Germinal center (tissue), 1 donor: Measurements from ENCODE around the gene SYPL2.
A peak's percentile ranks its signal among the peaks of the same experiment; 100 is the strongest.
"Not testable (repeated sequence)": the region's sequence is repeated elsewhere in the genome, so short reads cannot be mapped to it uniquely, and the experiment has no call there.

Experiments used
- DNase-seq: peaks from one replicate; pipeline ENCODE4 v3.0.0; 2012; ENCODE audit warnings: mixed read lengths, low spot score

SYPL2 gene

GRCh38 chr1:109472779-109473178 lies 6.4 kb downstream of the SYPL2 start:
- no peak for DNase-seq

- not testable (repeated sequence) for DNase-seq
Measured at GRCh38 chr1:109473284-109474057, 7.1 kb downstream of the SYPL2 start.

DNA sequence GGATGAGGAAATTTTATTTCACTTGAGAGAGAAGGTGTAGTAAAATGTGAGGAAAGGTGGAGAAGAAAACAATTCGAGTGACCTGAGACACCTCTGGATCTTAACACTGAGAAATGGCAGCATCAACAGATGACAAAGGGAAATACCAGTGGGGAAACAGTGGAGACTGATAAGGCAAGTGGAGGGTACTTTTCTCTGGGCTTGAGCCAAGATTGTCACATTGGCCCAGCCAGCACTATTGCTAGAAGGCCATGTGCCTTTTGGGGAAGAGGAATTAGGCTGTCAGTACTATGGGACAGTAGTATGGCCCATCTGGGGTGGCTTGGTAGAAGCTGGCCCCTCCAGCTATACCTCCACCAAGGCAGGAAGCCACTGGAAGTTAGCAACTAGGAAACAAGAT lies 8.4 kb downstream of the SYPL2 start:
- DNase-seq = no peak

DNA sequence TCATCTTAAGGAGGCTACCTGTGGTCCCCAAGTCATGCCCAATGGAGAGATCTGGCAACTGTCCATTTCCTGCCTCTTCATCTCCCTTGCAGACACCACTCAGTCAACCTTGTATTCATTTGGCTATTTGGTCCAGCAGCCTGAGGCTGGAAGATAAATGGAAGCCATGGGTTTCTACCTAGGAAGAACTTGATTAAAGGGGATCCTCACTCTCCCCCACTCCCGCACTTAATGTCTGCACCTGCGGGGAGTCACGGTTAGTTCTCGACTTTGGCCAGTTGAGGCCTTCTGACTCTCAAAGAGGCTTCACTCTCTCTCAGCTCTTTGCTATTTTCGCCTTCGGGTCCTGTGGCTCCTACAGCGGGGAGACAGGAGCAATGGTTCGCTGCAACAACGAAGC lies 8.9 kb downstream of the SYPL2 start:
- no peak for DNase-seq

GRCh38 chr1:109476825-109477224 lies 10.5 kb downstream of the SYPL2 start:
- no peak for DNase-seq

DNA sequence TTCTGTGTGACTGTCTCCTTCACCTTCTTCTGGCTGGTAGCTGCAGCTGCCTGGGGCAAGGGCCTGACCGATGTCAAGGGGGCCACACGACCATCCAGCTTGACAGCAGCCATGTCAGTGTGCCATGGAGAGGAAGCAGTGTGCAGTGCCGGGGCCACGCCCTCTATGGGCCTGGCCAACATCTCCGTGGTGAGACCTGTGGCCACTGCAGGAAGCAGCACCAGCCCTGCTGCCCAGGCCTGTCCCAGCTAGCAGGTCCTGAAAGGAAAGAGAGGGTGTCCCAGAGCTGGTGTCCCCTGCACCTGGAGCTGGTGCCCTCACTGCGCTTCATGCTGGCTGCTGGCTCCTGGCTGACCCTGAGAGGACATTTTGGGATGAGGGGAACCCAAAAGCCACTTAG lies 11.5 kb downstream of the SYPL2 start:
- DNase-seq = no peak

GRCh38 chr1:109478806-109479205 lies 12.5 kb downstream of the SYPL2 start:
- DNase-seq = no peak

GRCh38 chr1:109479311-109479710 lies 13.0 kb downstream of the SYPL2 start:
- no peak for DNase-seq

DNA sequence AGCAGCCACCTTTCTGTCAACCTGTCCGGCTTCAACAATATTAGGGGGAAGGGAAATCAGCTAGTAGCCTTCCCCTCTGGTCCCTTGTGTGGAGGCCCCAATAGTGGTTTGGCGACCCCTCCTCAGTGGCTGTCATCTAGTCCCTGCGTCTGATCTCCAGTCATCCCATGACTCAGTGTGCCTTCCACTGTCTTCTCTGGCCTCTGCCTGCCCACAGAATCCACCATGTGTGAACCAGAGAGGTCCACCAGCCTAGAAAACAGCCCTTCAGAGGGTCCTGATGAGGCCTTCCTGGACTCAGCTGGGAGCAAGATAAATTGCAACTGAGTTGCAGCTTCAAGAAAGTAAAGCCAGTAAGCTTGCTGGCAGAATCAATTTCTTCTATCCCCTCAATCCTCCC lies 13.6 kb downstream of the SYPL2 start:
- DNase-seq = no peak

- DNase-seq = no peak
Measured at GRCh38 chr1:109481646-109482045, 15.3 kb downstream of the SYPL2 start.

GRCh38 chr1:109482242-109482641 lies 15.9 kb downstream of the SYPL2 start:
- no peak for DNase-seq

GRCh38 chr1:109482791-109483671 lies 16.7 kb downstream of the SYPL2 start:
- DNase-seq = peak; percentile 62

- peak; percentile 100 for DNase-seq
Measured at GRCh38 chr1:109483672-109484518, 17.5 kb downstream of the SYPL2 start, which contains the start of gene ATXN7L2. Gene ATXN7L2, plus strand, starts transcription at chr1:109483905. Its CDS starts 49 bp downstream, at chr1:109483954.

- DNase-seq = no peak
Measured at GRCh38 chr1:109484519-109484975, 18.2 kb downstream of the SYPL2 start.

DNA sequence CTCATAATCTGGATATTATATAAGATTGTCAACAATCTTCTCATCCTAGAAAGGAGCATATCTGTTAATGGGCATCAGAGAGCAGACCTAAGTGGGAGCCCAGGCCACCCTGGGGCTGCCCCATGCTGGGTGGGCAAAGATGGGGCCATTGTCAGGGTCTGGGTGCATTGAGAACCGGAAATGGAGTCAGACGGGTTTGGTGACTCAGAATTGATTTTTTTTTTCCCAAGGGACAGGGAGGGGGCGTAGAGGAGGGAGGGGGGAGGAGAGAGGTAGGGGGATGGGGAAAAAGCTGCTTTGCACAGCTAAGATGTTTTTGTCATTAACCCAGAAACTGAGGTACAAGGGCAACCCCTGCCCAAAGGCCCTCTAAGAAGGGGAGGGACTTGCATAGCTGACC lies 18.7 kb downstream of the SYPL2 start:
- DNase-seq = no peak

GRCh38 chr1:109487261-109487660 lies 20.9 kb downstream of the SYPL2 start:
- DNase-seq = no peak

DNA sequence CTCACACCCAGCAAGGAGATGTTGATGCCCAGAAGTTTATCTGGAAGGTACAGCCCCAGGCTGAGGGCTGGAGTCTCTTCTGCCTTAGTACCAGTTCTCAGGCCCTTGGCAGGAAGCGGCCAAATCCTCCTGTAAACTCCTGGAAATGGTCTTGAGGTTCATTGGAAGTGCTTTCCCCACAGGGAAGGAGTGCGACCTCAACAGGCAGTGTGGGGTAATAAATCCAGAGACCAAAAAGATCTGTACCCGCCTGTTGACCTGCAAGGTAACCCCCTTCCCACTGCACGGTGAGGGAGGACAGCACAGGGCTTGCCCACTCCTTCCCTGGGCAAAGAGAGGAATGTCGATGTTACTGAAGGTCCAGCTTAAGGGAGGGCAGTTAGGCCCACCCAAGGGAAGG lies 21.9 kb downstream of the SYPL2 start:
- no peak for DNase-seq

DNA sequence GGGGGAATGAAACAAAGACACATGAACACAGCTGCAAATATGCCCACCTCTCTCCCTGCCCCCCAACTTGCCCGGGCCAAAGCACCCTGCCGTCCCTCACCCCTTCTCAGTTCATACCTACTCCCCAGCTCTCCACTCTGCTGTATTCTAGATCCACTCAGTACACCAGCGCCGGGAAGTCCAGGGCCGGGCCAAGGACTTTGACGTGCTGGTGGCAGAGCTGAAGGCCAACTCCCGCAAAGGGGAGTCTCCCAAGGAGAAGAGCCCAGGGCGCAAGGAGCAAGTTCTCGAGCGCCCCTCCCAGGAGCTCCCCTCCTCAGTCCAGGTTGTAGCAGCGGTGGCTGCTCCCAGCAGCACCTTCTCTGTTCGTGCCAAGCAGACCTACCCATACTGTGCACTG lies 22.4 kb downstream of the SYPL2 start:
- no peak for DNase-seq

DNA sequence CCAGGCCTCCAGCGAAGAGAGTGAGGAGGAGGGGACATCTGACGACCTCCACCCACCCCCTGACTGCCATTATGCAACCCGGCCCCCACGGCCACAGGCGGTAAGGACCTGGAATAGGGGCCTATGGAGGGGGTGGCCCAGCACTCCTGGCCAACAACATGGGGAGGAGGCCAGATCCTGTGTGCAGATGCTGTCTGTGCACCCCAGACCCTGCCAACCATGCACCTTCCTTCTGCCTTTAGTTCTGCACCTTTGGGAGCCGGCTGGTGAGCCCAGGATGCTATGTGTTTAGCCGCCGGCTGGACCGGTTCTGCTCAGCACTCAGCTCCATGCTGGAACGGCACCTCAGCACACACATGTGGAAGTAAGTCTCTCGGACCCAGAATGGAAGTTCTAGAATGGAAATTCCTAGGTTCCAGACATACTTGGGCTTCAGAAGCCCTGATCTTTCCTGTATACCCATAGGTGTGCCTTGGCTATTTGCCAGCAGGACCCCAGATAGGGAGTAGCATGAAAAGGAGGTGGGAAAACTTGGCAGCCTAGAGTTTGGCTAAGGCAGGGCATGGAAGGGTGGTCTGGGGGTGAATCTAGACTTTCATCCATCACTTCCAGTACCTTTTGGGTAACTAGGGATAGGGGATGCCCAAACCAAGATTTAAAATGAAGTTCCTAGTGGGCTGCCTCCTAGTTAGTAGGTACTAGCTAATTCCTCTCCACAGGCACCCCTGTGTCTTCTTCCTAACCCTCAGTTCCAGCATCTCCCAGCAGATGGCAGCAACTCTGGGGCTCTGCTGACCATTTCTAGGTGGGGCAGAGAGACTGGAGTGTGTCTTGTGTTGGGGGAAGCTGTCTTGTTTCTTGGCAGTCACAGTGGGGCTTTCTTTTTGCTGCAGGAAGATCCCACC lies 23.9 kb downstream of the SYPL2 start:
- peak; percentile 74 for DNase-seq

GRCh38 chr1:109490934-109491302 lies 24.6 kb downstream of the SYPL2 start:
- no peak for DNase-seq

DNA sequence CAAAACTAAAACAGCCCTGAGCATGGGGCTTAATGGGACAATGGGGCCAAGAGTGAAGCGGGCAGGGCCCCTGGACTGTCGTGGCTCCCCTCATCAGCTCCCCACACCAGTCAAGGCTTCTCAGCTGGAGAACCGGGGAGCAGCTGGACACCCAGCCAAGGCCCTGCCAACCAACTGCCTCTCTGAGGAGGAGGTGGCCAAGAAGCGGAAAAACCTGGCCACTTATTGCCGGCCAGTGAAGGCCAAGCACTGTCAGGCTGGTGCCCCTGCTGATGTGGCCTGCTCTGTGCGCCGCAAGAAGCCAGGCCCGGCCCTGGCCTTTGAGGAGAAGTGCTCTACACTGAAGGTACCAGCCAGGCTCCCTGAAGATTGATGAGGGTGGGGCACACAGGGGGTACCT lies 25.0 kb downstream of the SYPL2 start:
- no peak for DNase-seq
